ENCODE results near the gene CSN3. TPM values are rescaled to one million over a fixed set of nuclear protein-coding genes. Genes with fewer than 3 reads are reported as not detected.

The CSN3 gene
- total RNA-seq, 3 donors from 2014 or later (not counting 1 experiment from before 2014, with no cell fraction given) = not detected

GRCh38 chr4:70288651-70289050, 46.3 kb downstream of the CSN3 start:
- intact Hi-C loops (cut with micrococcal nuclease) = no loop called here

GRCh38 chr4:70291341-70291740, 48.9 kb downstream of the CSN3 start:
- Histone ChIP-seq H3K36me3 (ENCODE audit: control insufficient read depth, insufficient read depth, low read length) (no peaks in the 10 kb centered on the region), H3K4me1 (ENCODE audit: control insufficient read depth, insufficient read depth, low read length) (no peaks in the 10 kb centered on the region), H3K9me3 (ENCODE audit: control insufficient read depth, insufficient read depth, low read length) (peaks cover 6% of the 10 kb centered on the region), H3K27ac (ENCODE audit: low read length) (no peak overlapping the region), H3K4me3 (ENCODE audit: low read length) (no peak overlapping the region), H3K27me3 (ENCODE audit: control insufficient read depth, insufficient read depth, low read length) (no peaks in the 10 kb centered on the region)
- H3K9me3 Mint-ChIP-seq = peaks cover 6 to 7% of the 10 kb centered on the region in 2 donors
- H3K4me1 Mint-ChIP-seq = no peaks in the 10 kb centered on the region
- ATAC-seq = no peak
- DNase-seq = no peak
- intact Hi-C loops (cut with micrococcal nuclease) = no loop called here
- H3K36me3 Mint-ChIP-seq = no peaks in the 10 kb centered on the region
- no peak for TF ChIP-seq CTCF (IDR thresholded peaks at IDR 0.05)
- no peak overlapping the region for H3K27ac Mint-ChIP-seq
- whole genome bisulfite sequencing (ENCODE audit: insufficient coverage) = 81% methylated on average over 1 of the region's 2 CpGs
- no peaks in the 10 kb centered on the region for H3K27me3 Mint-ChIP-seq (ENCODE audit: low read depth in 2 of 2)
- no peak overlapping the region for H3K4me3 Mint-ChIP-seq

More at GRCh38 chr4:70288651-70289050, 46.3 kb downstream of the CSN3 start:
- peaks cover 5% of the 10 kb centered on the region in 2 donors for H3K9me3 Mint-ChIP-seq
- ATAC-seq = no peak
- H3K36me3 Mint-ChIP-seq = no peaks in the 10 kb centered on the region
- Histone ChIP-seq H3K27ac (ENCODE audit: low read length) (no peak overlapping the region), H3K36me3 (ENCODE audit: control insufficient read depth, insufficient read depth, low read length) (no peaks in the 10 kb centered on the region), H3K4me1 (ENCODE audit: control insufficient read depth, insufficient read depth, low read length) (no peaks in the 10 kb centered on the region), H3K9me3 (ENCODE audit: control insufficient read depth, insufficient read depth, low read length) (no peaks in the 10 kb centered on the region), H3K27me3 (ENCODE audit: control insufficient read depth, insufficient read depth, low read length) (no peaks in the 10 kb centered on the region), H3K4me3 (ENCODE audit: low read length) (no peak overlapping the region)
- no peaks in the 10 kb centered on the region for H3K4me1 Mint-ChIP-seq
- no peak for TF ChIP-seq CTCF (IDR thresholded peaks at IDR 0.05)
- 90% methylated on average over 1 of the region's 1 CpG for WGBS (ENCODE audit: insufficient coverage)
- H3K27ac Mint-ChIP-seq = no peak overlapping the region
- H3K4me3 Mint-ChIP-seq = no peak overlapping the region
- no peaks in the 10 kb centered on the region for H3K27me3 Mint-ChIP-seq (ENCODE audit: low read depth in 2 of 2)
- no peak for DNase-seq

GRCh38 chr4:70297576-70297975, 55.2 kb downstream of the CSN3 start:
- intact Hi-C loops (cut with micrococcal nuclease) = no loop called here
- H3K9me3 ChIP-seq (ENCODE audit: control insufficient read depth, insufficient read depth, low read length) = peaks cover 6% of the 10 kb centered on the region
- Mint-ChIP-seq H3K27ac (no peak overlapping the region), H3K9me3 (peaks cover 6 to 9% of the 10 kb centered on the region in 2 donors), H3K27me3 (ENCODE audit: low read depth in 2 of 2) (no peaks in the 10 kb centered on the region), H3K4me3 (no peak overlapping the region), H3K36me3 (no peaks in the 10 kb centered on the region), H3K4me1 (no peaks in the 10 kb centered on the region)
- no peak overlapping the region for H3K27ac ChIP-seq (ENCODE audit: low read length)
- no peaks in the 10 kb centered on the region for H3K36me3 ChIP-seq (ENCODE audit: control insufficient read depth, insufficient read depth, low read length)
- TF ChIP-seq CTCF (IDR thresholded peaks at IDR 0.05) = no peak
- no peaks in the 10 kb centered on the region for H3K4me1 ChIP-seq (ENCODE audit: control insufficient read depth, insufficient read depth, low read length)
- DNase-seq = no peak
- H3K27me3 ChIP-seq (ENCODE audit: control insufficient read depth, insufficient read depth, low read length) = no peaks in the 10 kb centered on the region
- H3K4me3 ChIP-seq (ENCODE audit: low read length) = no peak overlapping the region
- ATAC-seq = no peak

GRCh38 chr4:70298051-70298450, 55.7 kb downstream of the CSN3 start:
- Mint-ChIP-seq H3K4me3 (no peak overlapping the region), H3K9me3 (peaks cover 6 to 9% of the 10 kb centered on the region in 2 donors), H3K27ac (no peak overlapping the region), H3K27me3 (ENCODE audit: low read depth in 2 of 2) (no peaks in the 10 kb centered on the region), H3K4me1 (no peaks in the 10 kb centered on the region), H3K36me3 (no peaks in the 10 kb centered on the region)
- ATAC-seq (no peak), DNase-seq (no peak)
- no peaks in the 10 kb centered on the region for H3K36me3 ChIP-seq (ENCODE audit: control insufficient read depth, insufficient read depth, low read length)
- no peaks in the 10 kb centered on the region for H3K4me1 ChIP-seq (ENCODE audit: control insufficient read depth, insufficient read depth, low read length)
- intact Hi-C loops (cut with micrococcal nuclease) = no loop called here
- peaks cover 6% of the 10 kb centered on the region for H3K9me3 ChIP-seq (ENCODE audit: control insufficient read depth, insufficient read depth, low read length)
- no peak for TF ChIP-seq CTCF (IDR thresholded peaks at IDR 0.05)
- WGBS (ENCODE audit: insufficient coverage) = 100% methylated on average over 1 of the region's 1 CpG
- H3K27me3 ChIP-seq (ENCODE audit: control insufficient read depth, insufficient read depth, low read length) = no peaks in the 10 kb centered on the region
- H3K4me3 ChIP-seq (ENCODE audit: low read length) = no peak overlapping the region
- H3K27ac ChIP-seq (ENCODE audit: low read length) = no peak overlapping the region
